VCaP (cell line): ENCODE data around the gene GPAT3.
"Not testable (repeated sequence)": the region's sequence is repeated elsewhere in the genome, so short reads cannot be mapped to it uniquely, and the experiment has no call there.

Source experiments
- H3K27ac ChIP-seq: fragments of 450-650 bp; 2 replicates; pipeline ENCODE4 v1.5.1; 2017
- CTCF ChIP-seq: fragments of 450-650 bp; conservative IDR thresholded peaks from 2 replicates; pipeline ENCODE4 v1.5.1; 2017; ENCODE audit warnings: mild to moderate bottlenecking, moderate library complexity

The GPAT3 gene

GRCh38 chr4:83535520-83536361 is at the start of gene GPAT3:
Gene GPAT3 (plus strand): TSS chr4:83536108. CDS start chr4:83536623, 515 bp downstream.
- peak within 1 kb of the TSS; percentile 46 for H3K27ac ChIP-seq
- no peak for TF ChIP-seq CTCF

GRCh38 chr4:83486457-83487129 is 49.3 kb upstream of the GPAT3 start:
- no peak overlapping the region for H3K27ac ChIP-seq
- no peak for TF ChIP-seq CTCF

GRCh38 chr4:83489711-83490326 is 46.1 kb upstream of the GPAT3 start:
- H3K27ac ChIP-seq = no peak overlapping the region

GRCh38 chr4:83490876-83491450 is 44.9 kb upstream of the GPAT3 start:
- peak; percentile 95 for TF ChIP-seq CTCF

More at GRCh38 chr4:83489711-83490326, 46.1 kb upstream of the GPAT3 start:
- TF ChIP-seq CTCF = no peak

GRCh38 chr4:83496085-83496917 is 39.6 kb upstream of the GPAT3 start:
- not testable (repeated sequence) for H3K27ac ChIP-seq

More at GRCh38 chr4:83490876-83491450, 44.9 kb upstream of the GPAT3 start:
- H3K27ac ChIP-seq = no peak overlapping the region

- no peak overlapping the region for H3K27ac ChIP-seq
- TF ChIP-seq CTCF = no peak
These were observed 37.7 kb upstream of the GPAT3 start for GRCh38 chr4:83498187-83498586.

- not testable (repeated sequence) for H3K27ac ChIP-seq
These were observed 34.2 kb upstream of the GPAT3 start for GRCh38 chr4:83501671-83502070.
